NCI-H524 treated with DMSO at 0.1 percent for 48 hours (cell line): ENCODE results near the gene SLCO4A1.

Experiments
- DNase-seq: peaks from one replicate; lab custom pipeline; 2025; lab: John Stamatoyannopoulos, UW

The SLCO4A1 gene

GRCh38 chr20:62717933-62718332, 75.6 kb downstream of the SLCO4A1 start:
- DNase-seq = no peak

DNA sequence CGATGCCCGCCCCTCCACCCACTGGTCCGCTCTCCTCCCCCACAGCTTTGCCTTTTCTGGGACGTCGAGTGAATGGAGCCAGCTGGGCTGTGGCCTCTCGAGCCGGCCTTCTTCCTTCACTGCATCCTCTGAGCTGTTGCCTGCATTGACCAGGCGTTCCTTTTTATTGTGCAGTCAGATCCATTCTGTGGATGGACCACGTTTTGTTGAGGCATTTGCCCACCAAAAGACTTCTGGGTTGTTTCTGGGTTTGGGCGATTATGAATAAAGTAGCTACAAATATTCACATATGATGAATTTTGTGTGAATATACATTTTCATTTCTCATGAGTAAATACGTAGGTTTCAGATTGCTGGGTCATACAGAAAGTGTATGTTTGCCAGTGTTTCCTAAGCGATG, 76.2 kb downstream of the SLCO4A1 start:
- no peak for DNase-seq

GRCh38 chr20:62719250-62719935, 77.1 kb downstream of the SLCO4A1 start:
- DNase-seq = no peak
